PC-9 (cell line): ENCODE measurements around the gene CDC7. TPM values are rescaled to one million over a fixed set of nuclear protein-coding genes. Genes with fewer than 3 reads are reported as not detected.

Source experiments
- BruUV-seq: library from RNA; stranded (reverse); fragments of 400-500 nt; replicated peaks from 2 replicates; lab custom pipeline; 2021; lab: Mats Ljungman, UMichigan
- CTCF ChIA-PET: fragments of 300-600 bp; sonication (Branson Sonifier 250); formaldehyde crosslinking; loops from one replicate; lab custom pipeline; 2022; ENCODE audit warnings: antibody characterized with exemption; lab: Charles Lee
- POLR2A ChIA-PET: fragments of 300-600 bp; sonication (Branson Sonifier 250); formaldehyde crosslinking; loops from one replicate; lab custom pipeline; 2022; ENCODE audit warnings: antibody characterized with exemption; ENCODE audit not compliant: unreplicated experiment; lab: Charles Lee
- DNase-seq, 2 experiments: peaks; one replicate each; pipeline versions ENCODE4 v3.0.0 to v3.0.0-alpha.2; 2015 to 2022; ENCODE audit warnings: mixed read lengths in 1 of 2
- H2AFZ ChIP-seq: fragments of 200-600 bp; sonication (generic); 2 replicates; pipeline ENCODE4 v1.8.1; 2017; ENCODE audit warnings: antibody characterized with exemption
- H3F3A ChIP-seq: fragments of 200-600 bp; sonication (generic); 2 replicates; pipeline ENCODE4 v1.8.1; 2017; ENCODE audit warnings: antibody characterized with exemption, mild to moderate bottlenecking, low read depth; ENCODE audit not compliant: insufficient read depth
- H3K27ac ChIP-seq: fragments of 200-600 bp; sonication (generic); 2 replicates; pipeline ENCODE4 v1.6.1; 2016; ENCODE audit warnings: mixed run types
- H3K27me3 ChIP-seq: fragments of 200-600 bp; sonication (generic); 2 replicates; pipeline ENCODE4 v1.6.1; 2016; ENCODE audit warnings: low read depth, mixed run types; ENCODE audit not compliant: insufficient read depth
- H3K36me3 ChIP-seq: fragments of 200-600 bp; sonication (generic); 2 replicates; pipeline ENCODE4 v1.6.1; 2016; ENCODE audit warnings: low read depth, mixed run types
- H3K4me1 ChIP-seq: fragments of 200-600 bp; sonication (generic); replicated peaks from 2 replicates; pipeline ENCODE4 v1.6.1; 2016; ENCODE audit warnings: mixed run types; ENCODE audit not compliant: insufficient read depth
- H3K4me2 ChIP-seq: fragments of 200-600 bp; sonication (generic); 2 replicates; pipeline ENCODE4 v1.6.1; 2017; ENCODE audit warnings: mixed run types
- H3K4me3 ChIP-seq: fragments of 200-600 bp; sonication (generic); 2 replicates; pipeline ENCODE4 v1.6.1; 2016; ENCODE audit warnings: mixed run types
- H3K79me2 ChIP-seq: fragments of 200-600 bp; sonication (generic); 2 replicates; pipeline ENCODE4 v1.6.1; 2017; ENCODE audit warnings: low read depth, mixed run types
- H3K9me2 ChIP-seq: fragments of 200-600 bp; sonication (generic); 2 replicates; pipeline ENCODE4 v1.8.1; 2017; ENCODE audit warnings: mild to moderate bottlenecking; ENCODE audit not compliant: insufficient read depth
- H3K9me3 ChIP-seq: fragments of 200-600 bp; sonication (generic); 2 replicates; pipeline ENCODE4 v1.8.1; 2016; ENCODE audit warnings: low read depth; ENCODE audit not compliant: insufficient read depth
- H4K20me1 ChIP-seq: fragments of 200-600 bp; sonication (generic); 2 replicates; pipeline ENCODE4 v1.8.1; 2017; ENCODE audit not compliant: insufficient read depth
- CTCF ChIP-seq: fragments of 200-600 bp; sonication (generic); conservative IDR thresholded peaks from 2 replicates; pipeline ENCODE4 v1.6.1; 2017; ENCODE audit warnings: mixed run types, antibody characterized with exemption, mild to moderate bottlenecking, moderate library complexity
- EZH2 ChIP-seq: fragments of 200-600 bp; sonication (generic); IDR thresholded peaks from 2 replicates; pipeline ENCODE4 v1.8.0; 2017; ENCODE audit warnings: antibody characterized with exemption, low read depth
- intact Hi-C: fragments of 100-400 bp; cut with micrococcal nuclease; formaldehyde crosslinking; loops from one replicate; pipeline ENCODE4 v1.10.0; 2022; ENCODE audit not compliant: unreplicated experiment
- total RNA-seq: library from RNA; stranded (reverse); gene quantifications from 2 replicates; pipeline ENCODE4 v1.2.3, GENCODE V29; 2021

The CDC7 gene
- total RNA-seq, 1 experiment from 2014 or later: 13.1 TPM

- CTCF ChIA-PET: no interaction called here
- H3K27me3 ChIP-seq: no peaks in the 10 kb centered on the region
- no peak overlapping the region for H3K4me2 ChIP-seq
- no TSS peak for BruUV-seq
- no peaks in the 10 kb centered on the region for H3K4me1 ChIP-seq
- H3K79me2 ChIP-seq: no peaks in the 10 kb centered on the region
- TF ChIP-seq CTCF (no peak), EZH2 (no peak)
- no peak overlapping the region for H2AFZ ChIP-seq
- no peaks in the 10 kb centered on the region for H4K20me1 ChIP-seq
- POLR2A ChIA-PET: no interaction called here
- intact Hi-C loops: no loop called here
- H3K27ac ChIP-seq: no peak overlapping the region
- H3K9me3 ChIP-seq: no peaks in the 10 kb centered on the region
- H3K4me3 ChIP-seq: no peak overlapping the region
- H3K36me3 ChIP-seq: no peaks in the 10 kb centered on the region
- DNase-seq: no peak
- H3K9me2 ChIP-seq: no peaks in the 10 kb centered on the region
- H3F3A ChIP-seq: 0 out of 2 replicates have a peak, but pooled peaks cover 9% of the 10 kb centered on the region
Measured at GRCh38 chr1:91527266-91527765, 26.7 kb downstream of the CDC7 start.

GRCh38 chr1:91527781-91528180, 27.1 kb downstream of the CDC7 start:
- Histone ChIP-seq H3K4me2 (no peak overlapping the region), H3K36me3 (no peaks in the 10 kb centered on the region), H3K9me3 (no peaks in the 10 kb centered on the region), H3K9me2 (no peaks in the 10 kb centered on the region), H2AFZ (no peak overlapping the region), H3F3A (0 out of 2 replicates have a peak, but pooled peaks cover 9% of the 10 kb centered on the region), H3K4me3 (no peak overlapping the region), H4K20me1 (no peaks in the 10 kb centered on the region), H3K79me2 (no peaks in the 10 kb centered on the region), H3K27ac (no peak overlapping the region), H3K27me3 (no peaks in the 10 kb centered on the region), H3K4me1 (no peaks in the 10 kb centered on the region)
- intact Hi-C loops: no loop called here
- TF ChIP-seq EZH2: no peak
- TF ChIP-seq CTCF: no peak
- ChIA-PET POLR2A (no interaction called here), CTCF (interaction anchor here (1.2 kb wide), 1 partner anchor 9 kb away, joined by 7 read pairs; no protein-coding TSS in a partner anchor)
- BruUV-seq: no TSS peak
- no peak for DNase-seq

GRCh38 chr1:91529856-91530255, 29.2 kb downstream of the CDC7 start:
- no TSS peak for BruUV-seq
- H3K9me3 ChIP-seq: no peaks in the 10 kb centered on the region
- H3K9me2 ChIP-seq: no peaks in the 10 kb centered on the region
- H3K79me2 ChIP-seq: no peaks in the 10 kb centered on the region
- peak; percentile 22 to 58 for DNase-seq
- H3F3A ChIP-seq: 0 out of 2 replicates have a peak, but pooled peaks cover 9% of the 10 kb centered on the region
- intact Hi-C loops: loop anchor here (1.0 to 10.0 kb wide), 6 partner anchors 55 to 396 kb away; no protein-coding TSS in a partner anchor
- H3K36me3 ChIP-seq: no peaks in the 10 kb centered on the region
- no peaks in the 10 kb centered on the region for H3K4me1 ChIP-seq
- H4K20me1 ChIP-seq: no peaks in the 10 kb centered on the region
- H3K27me3 ChIP-seq: no peaks in the 10 kb centered on the region
- no peak overlapping the region for H3K27ac ChIP-seq
- TF ChIP-seq EZH2: no peak
- peak; percentile 83 for TF ChIP-seq CTCF
- H3K4me3 ChIP-seq: no peak overlapping the region
- ChIA-PET POLR2A (no interaction called here), CTCF (interaction anchor here (0.8 to 1.3 kb wide), 2 partner anchors 17 to 207 kb away, joined by 4 to 5 read pairs; no protein-coding TSS in a partner anchor)
- H3K4me2 ChIP-seq: no peak overlapping the region
- H2AFZ ChIP-seq: no peak overlapping the region
